Measurements from ENCODE around the gene CLDN14. TPM values are rescaled to one million over a fixed set of nuclear protein-coding genes. Genes with fewer than 3 reads are reported as not detected.

The CLDN14 gene
- polyA plus RNA-seq, 1 donor from 2014 or later, result not detected

GRCh38 chr21:36450511-36450910, 29.4 kb downstream of the CLDN14 start:
- Mint-ChIP-seq H3K27me3 (peaks cover 5% of the 10 kb centered on the region), H3K27ac (peak overlapping the region in 1 of 3 donors; percentile 55), H3K9me3 (no peaks in the 10 kb centered on the region), H3K36me3 (no peaks in the 10 kb centered on the region), H3K4me3 (no peak overlapping the region), H3K4me1 (peaks cover 0 to 2% (median 0%) of the 10 kb centered on the region in 3 donors)

DNA sequence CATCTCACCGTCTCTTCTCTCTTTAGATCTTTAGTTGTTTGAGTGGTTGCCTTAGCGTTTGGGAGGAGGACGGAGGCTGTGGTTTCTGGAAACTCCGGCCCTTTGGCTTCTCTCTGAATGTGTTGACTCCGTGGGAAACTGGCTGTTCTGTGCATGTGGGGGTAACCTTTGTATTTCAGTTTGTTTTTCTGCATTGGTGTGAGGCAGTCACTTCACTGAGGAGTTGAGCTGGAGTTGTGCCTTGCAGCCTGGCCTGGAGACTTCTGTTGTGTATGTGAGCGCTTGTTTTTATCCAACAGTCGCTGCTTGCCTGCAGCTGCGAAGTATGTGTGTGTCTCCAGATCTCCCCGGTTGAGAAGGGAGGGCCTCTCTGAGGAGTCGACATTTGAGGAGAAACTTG, 33.6 kb downstream of the CLDN14 start:
- Mint-ChIP-seq H3K4me3 (no peak overlapping the region), H3K27ac (no peak overlapping the region), H3K27me3 (peaks cover 3% of the 10 kb centered on the region), H3K4me1 (peaks cover 0 to 2% (median 0%) of the 10 kb centered on the region in 3 donors), H3K36me3 (no peaks in the 10 kb centered on the region), H3K9me3 (no peaks in the 10 kb centered on the region)

GRCh38 chr21:36441715-36442114, 38.2 kb downstream of the CLDN14 start:
- Mint-ChIP-seq H3K36me3 (no peaks in the 10 kb centered on the region), H3K4me3 (no peak overlapping the region), H3K4me1 (peaks cover 0 to 2% (median 1%) of the 10 kb centered on the region in 3 donors), H3K27me3 (no peaks in the 10 kb centered on the region), H3K27ac (no peak overlapping the region), H3K9me3 (peaks cover 0 to 6% (median 3%) of the 10 kb centered on the region in 3 donors)

DNA sequence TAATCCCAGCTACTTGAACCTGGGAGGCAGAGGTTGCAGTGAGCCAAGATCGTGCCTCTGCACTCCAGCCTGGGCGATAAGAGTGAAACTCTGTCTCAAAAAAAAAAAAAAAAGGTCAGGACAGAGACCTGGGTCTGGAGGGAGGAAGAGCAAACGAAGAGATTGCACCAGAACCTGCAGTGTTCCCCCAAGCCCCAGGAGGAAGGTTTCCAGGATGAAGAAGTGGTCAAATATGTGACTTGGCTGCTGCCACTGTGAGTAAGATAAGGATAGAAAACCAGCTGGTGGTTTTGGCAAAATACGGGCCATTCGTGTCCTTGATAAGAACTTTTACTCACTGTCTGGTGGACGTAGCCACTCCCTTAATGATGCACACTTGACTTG, 42.2 kb downstream of the CLDN14 start:
- no peak overlapping the region for H3K4me3 Mint-ChIP-seq
- H3K9me3 Mint-ChIP-seq, result peaks cover 0 to 6% (median 3%) of the 10 kb centered on the region in 3 donors
- H3K27ac Mint-ChIP-seq, result no peak overlapping the region
- peaks cover 10% of the 10 kb centered on the region for H3K27me3 Mint-ChIP-seq
- H3K4me1 Mint-ChIP-seq, result peaks cover 0 to 1% (median 0%) of the 10 kb centered on the region in 3 donors
- no peaks in the 10 kb centered on the region for H3K36me3 Mint-ChIP-seq

DNA sequence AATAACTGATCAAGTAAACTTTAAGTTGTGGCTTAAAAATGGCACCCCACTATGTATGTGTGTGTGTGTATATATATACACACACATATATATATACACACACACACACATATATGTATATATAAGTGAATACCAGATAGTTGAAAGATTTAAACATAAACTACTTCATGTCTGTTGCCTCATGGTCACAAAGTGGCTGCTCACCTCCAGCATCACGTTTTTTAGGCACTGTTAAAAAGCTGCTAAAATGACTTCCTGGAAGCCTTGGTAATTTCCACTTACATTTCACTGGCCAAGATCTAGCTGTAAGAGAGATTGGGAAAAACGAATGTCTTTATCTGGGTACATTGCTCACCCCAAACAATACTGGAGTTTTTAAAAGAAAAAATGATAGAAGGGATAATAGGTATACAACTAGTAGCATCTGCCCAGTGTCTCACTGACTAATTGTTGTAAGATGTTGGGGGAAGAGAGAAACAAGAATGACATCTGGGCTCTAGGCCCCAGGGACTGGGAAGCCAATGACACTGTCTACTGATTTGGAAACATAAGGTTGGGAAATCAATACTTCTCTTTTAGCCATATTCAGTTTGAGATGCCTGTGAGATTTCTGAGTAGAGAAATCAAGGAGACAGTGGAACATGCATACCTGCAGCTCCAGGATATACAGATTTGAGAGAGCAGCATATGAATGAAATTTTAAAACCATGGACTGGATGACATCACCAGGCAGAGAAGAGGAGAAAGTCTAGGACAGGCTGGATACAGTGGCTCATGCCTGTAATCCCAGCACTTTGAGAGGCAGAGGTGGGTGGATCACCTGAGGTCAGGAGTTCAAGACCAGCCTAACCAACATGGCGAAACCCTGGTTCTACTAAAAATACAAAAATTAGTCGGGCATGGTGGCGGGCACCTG, 42.8 kb downstream of the CLDN14 start:
- H3K27ac Mint-ChIP-seq, result no peak overlapping the region
- H3K4me3 Mint-ChIP-seq, result no peak overlapping the region
- H3K4me1 Mint-ChIP-seq, result peaks cover 0 to 1% (median 0%) of the 10 kb centered on the region in 3 donors
- H3K9me3 Mint-ChIP-seq, result peaks cover 0 to 6% (median 3%) of the 10 kb centered on the region in 3 donors
- H3K27me3 Mint-ChIP-seq, result peaks cover 13% of the 10 kb centered on the region
- no peaks in the 10 kb centered on the region for H3K36me3 Mint-ChIP-seq

DNA sequence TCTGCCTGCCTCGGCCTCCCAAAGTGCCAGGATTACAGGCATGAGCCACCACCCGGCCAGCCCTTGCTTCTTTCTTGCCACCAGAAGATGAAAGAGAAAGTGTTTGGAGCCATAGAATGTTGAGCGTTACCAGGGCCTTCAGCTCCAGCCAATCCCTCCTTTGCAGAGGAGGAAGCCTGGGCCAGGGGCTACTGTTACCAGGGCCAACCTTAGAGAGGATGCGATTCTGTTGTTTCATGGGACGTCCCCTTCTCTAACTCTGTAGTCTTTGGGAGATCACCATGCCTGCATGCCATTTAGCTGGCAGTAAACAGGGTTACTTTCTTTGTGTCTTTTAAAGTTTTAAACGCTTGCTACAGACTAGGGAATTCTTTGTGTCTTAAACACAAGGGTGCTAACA, 45.8 kb downstream of the CLDN14 start:
- Mint-ChIP-seq H3K9me3 (peaks cover 0 to 6% (median 3%) of the 10 kb centered on the region in 3 donors), H3K4me1 (peaks cover 4 to 7% (median 5%) of the 10 kb centered on the region in 3 donors), H3K4me3 (peak overlapping the region in 1 of 4 donors; percentile 43), H3K27ac (no peak overlapping the region), H3K36me3 (no peaks in the 10 kb centered on the region), H3K27me3 (peaks cover 27% of the 10 kb centered on the region)

- Mint-ChIP-seq H3K27ac (no peak overlapping the region), H3K36me3 (no peaks in the 10 kb centered on the region), H3K9me3 (peaks cover 0 to 6% (median 3%) of the 10 kb centered on the region in 3 donors), H3K4me3 (no peak overlapping the region), H3K4me1 (peaks cover 4 to 7% (median 5%) of the 10 kb centered on the region in 3 donors), H3K27me3 (peaks cover 27% of the 10 kb centered on the region)
Measured at GRCh38 chr21:36433059-36433709, 46.7 kb downstream of the CLDN14 start.

DNA sequence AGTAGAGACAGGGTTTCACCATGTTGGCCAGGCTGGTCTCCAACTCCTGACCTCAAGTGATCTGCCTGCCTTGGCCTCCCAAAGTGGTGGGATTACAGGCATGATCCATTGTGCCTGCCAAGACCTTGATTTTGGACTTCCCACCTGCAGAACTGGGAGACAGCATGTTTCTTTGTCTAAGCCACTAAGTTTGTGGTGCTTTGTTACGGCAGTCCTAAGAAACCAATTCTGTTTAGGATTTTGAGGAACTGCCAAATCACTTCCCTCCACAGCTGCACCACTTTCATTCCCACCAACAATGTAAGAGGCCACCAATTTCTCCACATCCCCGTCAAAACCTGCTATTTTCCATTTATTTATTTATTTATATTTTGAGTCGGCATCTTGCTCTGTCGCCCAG, 48.7 kb downstream of the CLDN14 start:
- Mint-ChIP-seq H3K4me1 (peaks cover 2 to 7% (median 5%) of the 10 kb centered on the region in 3 donors), H3K36me3 (no peaks in the 10 kb centered on the region), H3K27ac (no peak overlapping the region), H3K27me3 (peaks cover 27% of the 10 kb centered on the region), H3K4me3 (no peak overlapping the region), H3K9me3 (no peaks in the 10 kb centered on the region)

DNA sequence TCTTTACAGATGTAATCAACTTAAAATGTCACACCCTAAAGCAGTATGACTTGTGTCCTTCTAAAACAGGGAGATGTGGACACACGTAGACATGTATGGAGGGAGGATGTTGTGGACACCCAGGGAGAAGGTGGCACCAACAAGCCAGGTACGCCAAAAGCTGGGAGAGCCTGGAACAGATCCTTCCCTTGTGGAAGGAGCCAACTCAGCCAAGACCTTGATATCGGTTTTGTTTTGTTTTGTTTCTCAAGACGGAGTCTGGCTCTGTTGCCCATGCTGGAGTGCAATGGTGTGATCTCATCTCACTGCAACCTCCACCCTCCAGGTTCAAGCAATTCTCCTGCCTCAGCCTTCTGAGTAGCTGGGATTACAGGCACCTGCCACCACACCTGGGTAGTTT, 49.1 kb downstream of the CLDN14 start:
- Mint-ChIP-seq H3K27ac (no peak overlapping the region), H3K36me3 (no peaks in the 10 kb centered on the region), H3K4me3 (peak overlapping the region in 2 of 4 donors; percentile 88 to 89), H3K9me3 (no peaks in the 10 kb centered on the region), H3K27me3 (peaks cover 27% of the 10 kb centered on the region), H3K4me1 (peaks cover 2 to 7% (median 5%) of the 10 kb centered on the region in 3 donors)

GRCh38 chr21:36429947-36430546, 49.9 kb downstream of the CLDN14 start:
- H3K36me3 Mint-ChIP-seq, result no peaks in the 10 kb centered on the region
- no peaks in the 10 kb centered on the region for H3K9me3 Mint-ChIP-seq
- H3K27ac Mint-ChIP-seq, result no peak overlapping the region
- H3K27me3 Mint-ChIP-seq, result peaks cover 27% of the 10 kb centered on the region
- peak overlapping the region in 3 of 4 donors; percentile 68 to 89 (median 88) for H3K4me3 Mint-ChIP-seq
- H3K4me1 Mint-ChIP-seq, result peaks cover 2 to 7% (median 5%) of the 10 kb centered on the region in 3 donors

DNA sequence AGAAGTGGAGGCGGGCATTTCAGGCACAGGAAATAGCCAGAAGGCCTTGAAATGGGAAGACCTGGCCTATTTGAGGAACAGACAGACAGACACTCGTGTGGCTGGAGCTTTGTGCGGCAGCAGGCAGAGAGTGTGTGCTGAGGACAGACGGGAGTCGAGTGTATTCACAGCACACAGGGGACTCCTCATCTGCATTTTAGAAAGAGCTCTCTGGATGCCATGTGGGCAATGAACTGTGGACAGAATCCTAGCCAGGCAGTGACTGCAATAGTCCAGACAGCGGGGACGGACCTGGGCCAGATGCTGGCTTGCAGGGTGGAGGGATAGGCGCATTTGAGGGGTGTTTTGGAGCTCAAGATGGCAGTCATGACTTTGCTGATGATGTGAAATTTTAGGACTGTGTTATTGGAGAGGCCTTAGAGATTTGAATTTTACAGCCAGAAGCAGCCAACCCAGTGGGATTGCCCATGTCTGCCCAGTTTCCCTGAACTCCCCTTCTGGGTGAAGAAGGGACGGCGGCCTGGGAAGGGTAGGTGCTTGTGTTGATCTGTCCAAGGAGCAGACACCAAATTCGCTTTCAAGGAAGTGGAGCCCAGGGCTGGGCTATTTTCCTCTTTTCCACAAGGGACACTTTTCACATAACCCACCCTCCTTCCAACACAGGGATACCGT, 51.0 kb downstream of the CLDN14 start:
- no peaks in the 10 kb centered on the region for H3K36me3 Mint-ChIP-seq
- H3K27ac Mint-ChIP-seq, result no peak overlapping the region

GRCh38 chr21:36427502-36427901, 52.4 kb downstream of the CLDN14 start:
- no peak overlapping the region for H3K4me3 Mint-ChIP-seq
- no peak overlapping the region for H3K27ac Mint-ChIP-seq
- peaks cover 2 to 7% (median 5%) of the 10 kb centered on the region in 3 donors for H3K4me1 Mint-ChIP-seq
- H3K36me3 Mint-ChIP-seq, result no peaks in the 10 kb centered on the region
- H3K27me3 Mint-ChIP-seq, result peaks cover 17% of the 10 kb centered on the region
- no peaks in the 10 kb centered on the region for H3K9me3 Mint-ChIP-seq

More for the DNA sequence above, 51.0 kb downstream of the CLDN14 start:
- Mint-ChIP-seq H3K4me3 (peak overlapping the region in 2 of 4 donors; percentile 60 to 88), H3K9me3 (no peaks in the 10 kb centered on the region), H3K27me3 (peaks cover 22% of the 10 kb centered on the region), H3K4me1 (peaks cover 2 to 7% (median 5%) of the 10 kb centered on the region in 3 donors)

DNA sequence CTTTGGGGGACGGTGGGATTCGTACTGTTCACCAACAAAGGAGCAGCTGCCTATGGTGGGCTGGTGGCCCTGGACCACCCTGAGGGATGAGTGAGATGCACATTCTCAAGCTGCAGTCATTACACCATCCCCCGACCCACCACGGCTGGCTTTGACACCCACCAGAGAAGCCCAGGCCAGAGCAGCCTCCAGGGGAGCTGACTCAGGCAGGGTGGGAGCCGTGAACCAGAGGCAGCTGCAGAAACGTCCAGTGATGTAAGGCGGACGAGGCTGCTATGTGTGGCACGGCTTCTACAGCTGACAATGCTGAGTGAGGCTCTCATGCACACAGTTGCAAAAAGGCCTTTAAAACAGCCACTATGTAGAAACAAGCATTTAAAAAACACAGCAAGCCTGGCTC, 54.6 kb downstream of the CLDN14 start:
- Mint-ChIP-seq H3K27ac (no peak overlapping the region), H3K4me3 (no peak overlapping the region), H3K27me3 (peaks cover 3% of the 10 kb centered on the region), H3K36me3 (no peaks in the 10 kb centered on the region), H3K9me3 (no peaks in the 10 kb centered on the region), H3K4me1 (peaks cover 1 to 5% (median 2%) of the 10 kb centered on the region in 3 donors)

DNA sequence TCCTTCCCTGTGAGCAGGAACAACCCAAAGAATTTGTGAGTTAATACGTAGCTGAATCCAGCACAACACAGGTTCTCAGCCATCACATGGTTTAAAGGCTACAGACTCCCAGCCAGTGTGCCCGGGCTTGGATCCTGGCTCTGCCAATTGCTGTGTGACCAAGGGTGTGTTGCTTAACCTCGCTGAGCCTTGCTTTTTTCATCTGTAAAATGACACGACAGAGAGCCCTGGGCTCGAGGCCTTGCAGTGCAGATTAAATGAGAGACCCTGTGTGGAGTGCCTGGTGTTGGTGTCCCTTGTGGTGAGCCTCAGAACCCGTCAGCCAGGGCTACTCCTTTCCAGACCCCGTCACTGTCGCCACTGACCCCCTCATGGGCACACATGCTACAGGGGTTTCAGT, 55.3 kb downstream of the CLDN14 start:
- H3K36me3 Mint-ChIP-seq, result no peaks in the 10 kb centered on the region
- no peaks in the 10 kb centered on the region for H3K9me3 Mint-ChIP-seq
- no peak overlapping the region for H3K27ac Mint-ChIP-seq
- H3K27me3 Mint-ChIP-seq, result no peaks in the 10 kb centered on the region
- H3K4me1 Mint-ChIP-seq, result no peaks in the 10 kb centered on the region
- no peak overlapping the region for H3K4me3 Mint-ChIP-seq

Data from IgD-negative memory B cell (primary cell).